ENCODE data around the gene HSPB9. TPM values are rescaled to one million over a fixed set of nuclear protein-coding genes. Genes with fewer than 3 reads are reported as not detected.
"Not testable (repeated sequence)": the region's sequence is repeated elsewhere in the genome, so short reads cannot be mapped to it uniquely, and the experiment has no call there.

HSPB9 gene
- total and polyA plus RNA-seq, 10 of the 15 experiments (the other 5 are each of a cell fraction or from before 2014, with no cell fraction given): 0.04 to 0.40 (median 0.11) TPM; not detected in 7

DNA sequence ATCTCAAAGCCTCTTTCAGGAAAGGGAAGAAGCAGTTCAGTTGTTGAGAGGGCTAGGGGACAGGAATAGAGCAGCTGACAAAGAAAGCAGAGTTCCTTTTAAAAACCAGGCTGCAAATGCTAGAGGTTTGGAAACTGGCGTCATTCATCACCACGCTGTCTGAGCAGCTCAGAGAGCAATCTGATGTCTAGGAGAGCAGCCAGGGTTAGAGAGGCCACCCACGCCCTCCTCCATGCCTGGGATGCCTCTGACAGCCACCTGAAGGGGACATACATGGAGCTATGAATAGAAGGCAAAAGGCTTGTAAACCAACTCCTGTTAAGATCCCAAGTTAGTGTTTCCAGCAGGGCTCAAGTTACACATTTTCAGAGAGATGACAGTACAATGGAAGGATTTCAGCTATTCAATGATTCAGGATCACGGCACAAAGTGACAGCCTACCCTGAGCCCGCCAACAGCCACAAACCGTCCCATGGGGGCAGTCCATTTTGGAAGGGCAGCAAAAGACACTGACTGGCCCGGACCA, 19.8 kb downstream of the HSPB9 start:
- H3K4me3 ChIP-seq: no peak overlapping the region
- no peak overlapping the region for H3K27ac ChIP-seq (ENCODE audit: control insufficient read depth, insufficient read depth)
- FAIRE-seq: no peak
- no peak for TF ChIP-seq EZH2 (IDR thresholded peaks at IDR 0.05; ENCODE audit: borderline replicate concordance, control insufficient read depth, low read depth, low read length)
- no peak for TF ChIP-seq ZBTB4 (CRISPR knock-in tag; IDR thresholded peaks at IDR 0.05)
- TF ChIP-seq ESRRA (IDR thresholded peaks at IDR 0.05; ENCODE audit: low read length): no peak
- TF ChIP-seq TAF1 (IDR thresholded peaks at IDR 0.05; ENCODE audit: borderline replicate concordance, low read depth, low read length): no peak
- TF ChIP-seq JUND (IDR thresholded peaks at IDR 0.05; ENCODE audit: low read depth, low read length): no peak
- TF ChIP-seq CBFB (IDR thresholded peaks at IDR 0.05; ENCODE audit: low read depth): no peak
- TF ChIP-seq NBN (IDR thresholded peaks at IDR 0.05): no peak
- TF ChIP-seq ATF7 (IDR thresholded peaks at IDR 0.05; ENCODE audit: low read depth): no peak
- no peak for TF ChIP-seq SREBF2 (IDR thresholded peaks at IDR 0.05; ENCODE audit: low read length)
- no peak for TF ChIP-seq USF1 (IDR thresholded peaks at IDR 0.05; ENCODE audit: borderline replicate concordance, extremely low read length, insufficient read depth, low read depth, low read length)
- peaks cover 5% of the 10 kb centered on the region; the same call in 1 of the 2 replicates for H4K20me1 ChIP-seq (ENCODE audit: control insufficient read depth, insufficient read depth)
- POLR2A ChIA-PET: interaction anchor here (1.0 to 1.9 kb wide), 2 partner anchors 8 to 11 kb away, joined by 3 to 8 read pairs; no protein-coding TSS in a partner anchor
- no TSS peak for BruUV-seq (replicated peaks)
- intact Hi-C loops (cut with micrococcal nuclease; ENCODE audit: unreplicated experiment) (no loop called here), in situ Hi-C loops (cut with MboI) (no loop called here)
- no peak overlapping the region for H3K9ac ChIP-seq (ENCODE audit: control insufficient read depth, insufficient read depth, low read length)
- RAD21 ChIA-PET (ENCODE audit: unreplicated experiment): no interaction called here
- CTCF ChIA-PET: interaction anchor here (0.6 to 1.5 kb wide), 2 partner anchors 37 to 436 kb away, joined by 4 read pairs; no protein-coding TSS in a partner anchor
- no peak for ATAC-seq
- no peaks in the 10 kb centered on the region for H3K9me3 ChIP-seq (replicated peaks; ENCODE audit: control insufficient read depth, insufficient read depth, low read length)
- no peak overlapping the region for H2AFZ ChIP-seq (ENCODE audit: control insufficient read depth, low read depth, low read length)
- H3K27me3 ChIP-seq (replicated peaks in 1 of 2; ENCODE audit: control insufficient read depth in 2 of 2, insufficient read depth in 2 of 2, low read length in 1 of 2): no peaks in the 10 kb centered on the region
- WGBS (ENCODE audit: insufficient coverage, insufficient replicate concordance, low lambda C conversion rate, missing lambda C conversion rate): 97% methylated on average over 7 of the region's 7 CpGs
- H3K36me3 ChIP-seq (ENCODE audit: control insufficient read depth in 2 of 2, insufficient read depth in 2 of 2, low read length in 1 of 2): peaks cover 0 to 11% of the 10 kb centered on the region in 2 experiments; a peak in 3 of 4 replicates
- H3K4me1 ChIP-seq (ENCODE audit: control insufficient read depth, insufficient read depth, low read length): no peaks in the 10 kb centered on the region; the same call in 1 of the 2 replicates
- H3K4me2 ChIP-seq (ENCODE audit: control insufficient read depth, insufficient read depth): no peak overlapping the region
- no peak for DNase-seq (ENCODE audit: low read depth, low spot score)
- SMC1A ChIA-PET (ENCODE audit: uncharacterized antibody, unreplicated experiment): interaction anchor here (1.5 kb wide), 1 partner anchor 11 kb away, joined by 6 read pairs; no protein-coding TSS in a partner anchor
- H3K79me2 ChIP-seq (ENCODE audit: control insufficient read depth, insufficient read depth, low read length): peaks cover 36% of the 10 kb centered on the region

GRCh38 chr17:42143138-42143537, 20.5 kb downstream of the HSPB9 start:
- BruUV-seq (replicated peaks); in situ Hi-C loops (cut with MboI): not testable (repeated sequence)
- CTCF ChIA-PET: interaction anchor here (0.6 to 2.6 kb wide), 3 partner anchors 8 to 435 kb away, joined by 4 to 7 read pairs (median 4); no protein-coding TSS in a partner anchor

More at GRCh38 chr17:42143138-42143537, 20.5 kb downstream of the HSPB9 start:
- H3K9me3 ChIP-seq (replicated peaks; ENCODE audit: control insufficient read depth, insufficient read depth, low read length); ATAC-seq; H2AFZ ChIP-seq (ENCODE audit: control insufficient read depth, low read depth, low read length); RAD21 ChIA-PET (ENCODE audit: unreplicated experiment); FAIRE-seq; H3K4me3 ChIP-seq; DNase-seq (ENCODE audit: low read depth, low spot score); H3K4me2 ChIP-seq (ENCODE audit: control insufficient read depth, insufficient read depth); H3K27ac ChIP-seq (ENCODE audit: control insufficient read depth, insufficient read depth); H3K27me3 ChIP-seq (replicated peaks in 1 of 2; ENCODE audit: control insufficient read depth in 2 of 2, insufficient read depth in 2 of 2, low read length in 1 of 2); H4K20me1 ChIP-seq (ENCODE audit: control insufficient read depth, insufficient read depth); H3K4me1 ChIP-seq (ENCODE audit: control insufficient read depth, insufficient read depth, low read length); H3K9ac ChIP-seq (ENCODE audit: control insufficient read depth, insufficient read depth, low read length); intact Hi-C loops (cut with micrococcal nuclease; ENCODE audit: unreplicated experiment): not testable (repeated sequence)
- peaks cover 0 to 11% of the 10 kb centered on the region in 2 experiments; a peak in 3 of 4 replicates for H3K36me3 ChIP-seq (ENCODE audit: control insufficient read depth in 2 of 2, insufficient read depth in 2 of 2, low read length in 1 of 2)
- POLR2A ChIA-PET: interaction anchor here (0.8 to 1.9 kb wide), 3 partner anchors 9 to 10 kb away, joined by 3 to 8 read pairs (median 3); no protein-coding TSS in a partner anchor
- H3K79me2 ChIP-seq (ENCODE audit: control insufficient read depth, insufficient read depth, low read length): peaks cover 34% of the 10 kb centered on the region
- SMC1A ChIA-PET (ENCODE audit: uncharacterized antibody, unreplicated experiment): interaction anchor here (1.0 to 1.5 kb wide), 2 partner anchors 9 to 12 kb away, joined by 3 to 6 read pairs; no protein-coding TSS in a partner anchor
- 96% methylated on average over 4 of the region's 4 CpGs for WGBS (ENCODE audit: insufficient coverage, insufficient replicate concordance, low lambda C conversion rate, missing lambda C conversion rate)
